Stomach (tissue), 9 donors: Measurements from ENCODE around the gene PBX3. TPM values are rescaled to one million over a fixed set of nuclear protein-coding genes. Genes with fewer than 3 reads are reported as not detected.

ENCODE experiments used
- DNase-seq, 2 donors: peaks; one replicate each; pipeline versions ENCODE4 v3.0.0 to v3.0.0-alpha.2; 2013 to 2019
- H3K27ac ChIP-seq, 5 donors: fragments of 200-600 bp in 4 of 5; sonication (generic) in 4 of 5; one replicate each; pipeline ENCODE4 v1.5.1; 2013 to 2019; ENCODE audit warnings: mild to moderate bottlenecking in 1 of 5, moderate library complexity in 1 of 5
- H3K27me3 ChIP-seq, 3 donors: fragments of 200-600 bp; sonication (generic); one replicate each; pipeline ENCODE4 v1.5.1; 2017 to 2019; ENCODE audit warnings: mixed run types in 1 of 3
- H3K36me3 ChIP-seq, 4 donors: fragments of 200-600 bp; sonication (generic); 1 replicate in 3 of 4; 2 replicates in 1 of 4; pipeline ENCODE4 v1.5.1; 2016 to 2019
- H3K4me1 ChIP-seq, 4 donors: fragments of 200-600 bp; sonication (generic); one replicate each; pipeline ENCODE4 v1.5.1; 2016 to 2019
- H3K4me3 ChIP-seq, 4 donors: fragments of 200-600 bp; sonication (generic) in 3 of 4; one replicate each; pipeline ENCODE4 v1.5.1; 2016 to 2019; ENCODE audit warnings: mild to moderate bottlenecking in 1 of 4
- H3K9me3 ChIP-seq, 4 donors: fragments of 200-600 bp; sonication (generic); one replicate each; pipeline ENCODE4 v1.5.1; 2016 to 2019
- EP300 ChIP-seq: sonication (generic); formaldehyde crosslinking; IDR thresholded peaks from one replicate; pipeline ENCODE4 v1.6.1; 2017; ENCODE audit warnings: antibody characterized with exemption
- POLR2A ChIP-seq, 4 donors: fragments of 450-650 bp; IDR thresholded peaks; one replicate each; pipeline ENCODE4 v1.6.1; 2016; ENCODE audit warnings: antibody characterized with exemption in 4 of 4, control low read depth in 2 of 4, mild to moderate bottlenecking in 1 of 4, moderate library complexity in 1 of 4
- POLR2AphosphoS5 ChIP-seq, 3 donors: sonication (generic); formaldehyde crosslinking; IDR thresholded peaks; one replicate each; pipeline ENCODE4 v1.6.1; 2016; ENCODE audit warnings: antibody characterized with exemption in 3 of 3
- WGBS, 5 donors: extraction: QIAGEN DNeasy Blood & Tissue Kit in 3 of 5; methylation state at CpG; one replicate each; pipeline versions ENCODE4 v1.1.5 to v1.1.7; 2013 to 2018; 5-methylcytosine and 5-hydroxymethylcytosine counted together
- intact Hi-C: fragments of 100-400 bp; cut with DNase I; formaldehyde crosslinking; loops from one replicate; pipeline ENCODE4 v1.15.1; 2023; ENCODE audit warnings: low total_unique reads
- polyA plus RNA-seq, 3 donors: library from polyadenylated mRNA; stranded (reverse); fragments of 200-250 nt; gene quantifications; one replicate each; pipeline ENCODE4 v1.2.3, GENCODE V29; 2013
- total RNA-seq, 5 donors: library from RNA; depleted of rRNA; stranded (reverse); fragments of >200 nt; gene quantifications; one replicate each; pipeline versions ENCODE4 v1.1.0 to v1.2.3, GENCODE V29; 2014 to 2016
- TF ChIP-seq, protein P1 (sequence below), 7 experiments: fragments of 450-650 bp in 4 of 7; fragments of 200-600 bp in 3 of 7; sonication (generic) in 3 of 7; IDR thresholded peaks; one replicate each; pipeline ENCODE4 v1.5.1; 2016 to 2019; ENCODE audit warnings: antibody characterized with exemption in 7 of 7, control low read depth in 2 of 7, mild to moderate bottlenecking in 1 of 7
- donor health status: healthy with polysubstance abuse.
- donor health status: Bipolar disorder and iron deficiency.
- donor health status: healthy.

The PBX3 gene
- total and polyA plus RNA-seq, 8 donors, result 9.3 to 59.1 (median 16.2) TPM

DNA sequence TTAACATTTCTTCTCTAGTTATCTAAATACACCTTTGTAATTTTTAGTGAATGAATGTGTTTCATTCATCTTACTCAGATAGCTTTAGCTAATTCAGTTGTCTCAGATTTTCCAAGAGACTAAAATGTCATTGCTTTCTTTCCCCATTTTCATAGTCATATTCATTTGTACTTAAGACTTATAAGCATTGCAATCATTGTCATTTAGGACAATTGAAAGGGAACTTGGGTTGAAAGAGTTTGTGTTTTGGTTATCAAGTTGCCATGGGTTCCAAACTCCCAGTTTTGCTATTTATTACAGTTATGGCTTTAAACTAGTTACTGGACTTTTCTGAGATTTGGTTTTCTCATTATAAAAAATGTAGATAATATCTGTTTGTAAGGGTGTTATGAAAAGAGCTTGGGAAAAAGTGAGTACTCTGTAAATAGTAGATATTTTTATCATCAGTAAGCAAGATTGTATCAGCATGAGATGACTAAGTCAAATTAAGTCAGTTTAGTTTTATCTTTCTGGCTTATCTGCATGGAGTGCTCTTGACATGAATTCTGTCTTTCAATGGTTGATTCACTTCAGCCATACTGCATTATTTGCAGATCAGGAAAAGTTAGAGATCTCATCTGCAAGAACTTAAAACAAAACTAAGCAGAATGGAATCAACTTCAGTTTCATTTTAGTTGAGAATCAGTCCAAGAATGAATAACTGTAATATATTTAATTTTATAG, 107.5 kb downstream of the PBX3 start:
- TF ChIP-seq POLR2AphosphoS5 (IDR thresholded peaks at IDR 0.05), result no peak
- TF ChIP-seq POLR2A (IDR thresholded peaks at IDR 0.05), result no peak
- no peak for TF ChIP-seq EP300
- TF ChIP-seq, protein P1, sequence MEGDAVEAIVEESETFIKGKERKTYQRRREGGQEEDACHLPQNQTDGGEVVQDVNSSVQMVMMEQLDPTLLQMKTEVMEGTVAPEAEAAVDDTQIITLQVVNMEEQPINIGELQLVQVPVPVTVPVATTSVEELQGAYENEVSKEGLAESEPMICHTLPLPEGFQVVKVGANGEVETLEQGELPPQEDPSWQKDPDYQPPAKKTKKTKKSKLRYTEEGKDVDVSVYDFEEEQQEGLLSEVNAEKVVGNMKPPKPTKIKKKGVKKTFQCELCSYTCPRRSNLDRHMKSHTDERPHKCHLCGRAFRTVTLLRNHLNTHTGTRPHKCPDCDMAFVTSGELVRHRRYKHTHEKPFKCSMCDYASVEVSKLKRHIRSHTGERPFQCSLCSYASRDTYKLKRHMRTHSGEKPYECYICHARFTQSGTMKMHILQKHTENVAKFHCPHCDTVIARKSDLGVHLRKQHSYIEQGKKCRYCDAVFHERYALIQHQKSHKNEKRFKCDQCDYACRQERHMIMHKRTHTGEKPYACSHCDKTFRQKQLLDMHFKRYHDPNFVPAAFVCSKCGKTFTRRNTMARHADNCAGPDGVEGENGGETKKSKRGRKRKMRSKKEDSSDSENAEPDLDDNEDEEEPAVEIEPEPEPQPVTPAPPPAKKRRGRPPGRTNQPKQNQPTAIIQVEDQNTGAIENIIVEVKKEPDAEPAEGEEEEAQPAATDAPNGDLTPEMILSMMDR (IDR thresholded peaks at IDR 0.05), result no peak
- intact Hi-C loops, result no loop called here
- H3K36me3 ChIP-seq, result no peaks in the 10 kb centered on the region
- H3K4me1 ChIP-seq, result peaks cover 0 to 33% (median 14%) of the 10 kb centered on the region in 4 donors
- no peak for DNase-seq
- H3K27ac ChIP-seq, result no peak overlapping the region
- no peak overlapping the region for H3K4me3 ChIP-seq
- no peaks in the 10 kb centered on the region for H3K9me3 ChIP-seq
- no peaks in the 10 kb centered on the region for H3K27me3 ChIP-seq

- 85 to 92% (median 90%) methylated on average over 9 of the region's 9 CpGs for WGBS, 5 donors
- intact Hi-C loops, result no loop called here
These were observed 109.2 kb downstream of the PBX3 start for GRCh38 chr9:125856331-125856730.

DNA sequence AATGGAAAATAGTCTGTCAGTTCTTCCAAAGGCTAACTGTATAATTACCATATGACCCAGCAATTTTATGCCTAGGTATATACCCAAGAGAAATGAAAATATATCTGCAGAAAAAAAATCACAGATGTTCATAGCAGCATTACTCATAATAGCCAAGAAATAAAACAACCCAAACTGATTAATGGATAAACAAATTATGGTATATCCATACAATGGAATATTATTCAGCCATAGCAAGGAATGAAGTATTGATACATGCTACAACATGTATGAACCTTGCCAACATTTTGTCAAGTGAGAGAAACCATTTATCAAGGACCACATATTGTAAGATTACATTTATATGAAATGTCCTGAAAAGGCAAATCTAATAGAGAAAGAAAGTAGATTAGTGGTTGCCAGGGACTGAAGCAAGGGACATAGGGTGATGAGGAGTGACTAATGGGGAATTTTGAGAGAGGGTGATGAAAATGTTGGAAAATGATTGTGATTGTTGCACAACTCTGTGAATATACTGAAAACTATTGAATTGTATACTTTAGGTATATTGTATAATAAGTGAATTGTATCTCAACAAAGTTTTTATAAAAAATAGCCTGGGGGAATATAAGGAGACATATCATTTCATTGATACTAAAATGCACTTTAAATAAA, 114.4 kb downstream of the PBX3 start:
- H3K9me3 ChIP-seq, result no peaks in the 10 kb centered on the region
- intact Hi-C loops, result no loop called here
- TF ChIP-seq EP300 (no peak), POLR2A (IDR thresholded peaks at IDR 0.05) (no peak), POLR2AphosphoS5 (IDR thresholded peaks at IDR 0.05) (no peak)
- TF ChIP-seq, protein P1 (IDR thresholded peaks at IDR 0.05), result no peak
- no peaks in the 10 kb centered on the region for H3K4me1 ChIP-seq
- H3K27ac ChIP-seq, result no peak overlapping the region
- DNase-seq, result no peak
- H3K4me3 ChIP-seq, result no peak overlapping the region
- H3K27me3 ChIP-seq, result no peaks in the 10 kb centered on the region
- H3K36me3 ChIP-seq, result no peaks in the 10 kb centered on the region

More at GRCh38 chr9:125856331-125856730, 109.2 kb downstream of the PBX3 start:
- DNase-seq, result no peak
- Histone ChIP-seq H3K27ac (no peak overlapping the region), H3K9me3 (no peaks in the 10 kb centered on the region), H3K4me1 (peaks cover 0 to 23% (median 10%) of the 10 kb centered on the region in 4 donors), H3K4me3 (no peak overlapping the region), H3K27me3 (no peaks in the 10 kb centered on the region), H3K36me3 (no peaks in the 10 kb centered on the region)
- TF ChIP-seq, protein P1 (IDR thresholded peaks at IDR 0.05), result no peak
- TF ChIP-seq EP300, result no peak
- TF ChIP-seq POLR2AphosphoS5 (IDR thresholded peaks at IDR 0.05), result no peak
- no peak for TF ChIP-seq POLR2A (IDR thresholded peaks at IDR 0.05)

DNA sequence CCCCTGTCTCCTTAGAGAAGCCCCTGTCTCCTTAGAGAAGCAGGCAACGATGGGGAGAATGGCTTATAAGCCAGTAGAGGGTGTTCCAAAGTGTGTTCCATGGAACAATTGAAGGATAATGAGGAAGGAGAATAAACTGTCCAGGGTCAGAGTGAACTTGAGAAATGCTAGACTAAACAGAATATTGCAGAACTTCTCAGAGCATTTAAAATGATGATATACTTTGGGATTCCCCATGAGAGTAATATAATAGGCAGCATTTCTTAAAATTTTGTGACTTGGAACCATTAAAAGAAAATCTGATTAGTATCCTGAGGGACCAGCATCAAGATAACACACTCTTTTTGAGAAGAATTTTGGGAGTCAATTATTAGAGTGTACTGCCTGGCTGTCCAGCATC, 116.8 kb downstream of the PBX3 start:
- no peaks in the 10 kb centered on the region for H3K36me3 ChIP-seq
- 82 to 91% (median 91%) methylated on average over 1 of the region's 1 CpG for WGBS, 5 donors
- DNase-seq, result no peak
- H3K9me3 ChIP-seq, result no peaks in the 10 kb centered on the region
- H3K4me1 ChIP-seq, result peaks cover 0 to 8% (median 3%) of the 10 kb centered on the region in 4 donors
- no peaks in the 10 kb centered on the region for H3K27me3 ChIP-seq
- intact Hi-C loops, result no loop called here
- TF ChIP-seq POLR2AphosphoS5 (IDR thresholded peaks at IDR 0.05), result no peak
- no peak for TF ChIP-seq EP300
- no peak for TF ChIP-seq POLR2A (IDR thresholded peaks at IDR 0.05)
- TF ChIP-seq, protein P1 (IDR thresholded peaks at IDR 0.05), result no peak
- no peak overlapping the region for H3K4me3 ChIP-seq
- no peak overlapping the region for H3K27ac ChIP-seq
